Spleen (tissue), 7 donors: ENCODE results near the gene DACH1.

Source experiments
- CTCF ChIP-seq, 11 experiments: fragments of 200-600 bp in 7 of 11; fragments of 450-650 bp in 4 of 11; sonication (generic) in 4 of 11; IDR thresholded peaks in 8 of 11; conservative IDR thresholded peaks in 3 of 11; 1 replicate in 7 of 11; 2 replicates in 4 of 11; pipeline versions ENCODE4 v1.4.0 to v1.8.0; 2016 to 2021; ENCODE audit warnings: antibody characterized with exemption in 11 of 11, inconsistent platforms in 4 of 11, mild to moderate bottlenecking in 1 of 11
- POLR2A ChIP-seq, 3 donors: fragments of 450-650 bp; IDR thresholded peaks; one replicate each; pipeline ENCODE4 v1.5.1; 2017; ENCODE audit warnings: antibody characterized with exemption in 3 of 3, mild to moderate bottlenecking in 1 of 3
- donor health status: DM: no; HTN: no; CAD: no; lungs with moderate emphysema.
- donor health status: DM: no; HTN: no; CAD: no.
- donor health status: DM: no; HTN: no; CAD: no.

- TF ChIP-seq CTCF (IDR thresholded peaks at IDR 0.05 in 8 of 11, conservative IDR thresholded peaks at IDR 0.05 in 3 of 11), result no peak
- TF ChIP-seq POLR2A (IDR thresholded peaks at IDR 0.05), result no peak
These were observed 344.0 kb downstream of the DACH1 start for GRCh38 chr13:71522941-71523526.
